ENCODE data around the gene FABP6.
"Not testable (repeated sequence)": the region's sequence is repeated elsewhere in the genome, so short reads cannot be mapped to it uniquely, and the experiment has no call there.

Gene FABP6, protein sequence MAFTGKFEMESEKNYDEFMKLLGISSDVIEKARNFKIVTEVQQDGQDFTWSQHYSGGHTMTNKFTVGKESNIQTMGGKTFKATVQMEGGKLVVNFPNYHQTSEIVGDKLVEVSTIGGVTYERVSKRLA

DNA sequence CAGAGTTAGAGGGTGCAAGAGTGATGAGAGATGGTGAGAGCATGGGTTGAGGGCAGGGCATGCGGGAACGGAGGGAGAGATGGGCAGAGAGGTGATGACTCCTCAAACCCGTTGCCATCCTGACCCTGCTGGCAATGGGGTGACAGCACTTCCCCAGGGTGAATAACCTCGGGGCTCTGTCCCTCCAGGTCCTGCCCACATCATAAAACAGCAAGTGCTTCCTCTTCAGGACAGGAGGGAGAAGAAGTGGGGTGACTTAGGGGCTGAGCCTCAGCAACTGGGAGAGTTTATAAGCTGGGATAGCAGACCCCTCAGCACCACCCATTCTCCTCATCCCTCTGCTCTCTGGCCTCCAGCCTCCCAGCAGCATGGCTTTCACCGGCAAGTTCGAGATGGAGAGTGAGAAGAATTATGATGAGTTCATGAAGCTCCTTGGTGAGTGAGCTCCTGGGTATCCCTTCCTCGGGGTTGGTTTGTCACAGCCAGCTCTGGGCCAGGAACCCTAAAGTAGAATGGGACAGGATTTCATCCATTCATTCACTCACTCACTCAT, at the start of gene FABP6:
Gene FABP6, plus strand, starts transcription at position 317 of the 553 bp plus-strand sequence. Its CDS starts 52 bp downstream, at position 369.
- H3K27ac ChIP-seq, result no peak within 1 kb of the TSS
- no peak within 1 kb of the TSS for H3K4me3 ChIP-seq

DNA sequence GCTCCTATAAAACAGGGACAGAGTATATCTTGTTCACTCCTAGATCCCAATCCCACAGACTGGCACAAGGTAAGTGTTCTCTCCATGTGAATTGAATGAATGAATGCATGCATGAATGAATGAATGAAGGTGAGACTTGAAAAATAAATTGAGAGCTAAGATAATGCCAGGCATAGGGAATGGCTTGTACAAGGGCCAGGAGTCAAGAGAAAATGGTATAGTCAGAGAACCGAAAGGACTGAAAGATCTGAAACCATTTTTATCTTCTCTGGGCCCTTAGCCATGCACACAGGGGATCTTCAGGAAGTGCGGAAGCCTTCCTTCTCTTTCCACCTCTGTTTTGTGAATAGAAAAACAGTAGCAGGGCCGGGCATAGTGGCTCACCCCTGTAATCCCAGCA, 48.4 kb upstream of the FABP6 start:
- no peak overlapping the region for H3K4me3 ChIP-seq
- H3K27ac ChIP-seq, result no peak overlapping the region

DNA sequence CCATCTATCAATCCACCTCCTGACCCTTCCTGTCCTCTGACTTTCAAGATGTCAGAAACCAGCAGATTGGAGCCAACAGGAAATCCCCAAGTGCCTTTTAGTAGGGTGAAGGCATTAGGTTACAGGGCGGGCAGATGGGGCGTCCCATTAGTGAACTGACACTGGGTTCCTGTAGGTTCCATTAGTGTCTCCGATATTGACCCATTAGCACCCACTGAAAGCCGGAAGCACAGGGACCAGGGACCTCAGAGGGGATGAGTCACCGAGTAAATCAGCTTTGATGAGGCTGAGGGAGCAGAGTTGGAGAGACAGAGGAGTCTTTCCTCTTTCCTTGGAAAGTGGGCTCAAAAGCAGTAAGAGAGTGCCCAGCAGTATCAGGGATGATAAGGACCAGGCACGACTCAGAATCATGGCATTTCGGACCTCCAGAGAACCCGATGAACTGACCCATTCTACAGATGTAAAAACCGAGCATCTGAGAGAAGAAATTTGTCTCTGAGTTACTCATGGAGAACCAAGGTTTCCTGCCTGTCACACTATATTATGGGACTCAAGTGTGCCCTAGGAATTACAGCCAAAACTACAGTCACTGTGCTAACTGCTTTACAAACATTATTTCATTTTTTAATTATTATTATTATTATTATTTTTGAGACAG, 47.2 kb upstream of the FABP6 start:
- H3K27ac ChIP-seq, result no peak overlapping the region
- no peak overlapping the region for H3K4me3 ChIP-seq

DNA sequence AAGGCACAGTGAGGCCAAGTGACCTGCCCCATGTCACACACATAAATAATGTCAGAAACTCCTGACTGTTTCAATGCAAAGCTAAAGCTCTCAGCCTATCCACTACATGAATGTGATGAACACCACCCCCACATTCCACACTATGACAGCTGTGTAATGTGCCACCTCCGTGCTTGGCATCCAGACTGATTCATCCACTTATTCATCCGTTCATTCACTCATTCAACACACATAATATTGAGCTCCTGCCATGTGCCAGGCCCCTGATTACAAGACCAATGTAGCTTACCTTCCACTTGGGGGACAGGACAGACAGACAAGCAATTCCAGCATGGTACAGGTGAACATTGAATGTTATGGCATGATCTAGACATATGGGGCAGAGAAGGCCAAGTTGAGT, 46.2 kb upstream of the FABP6 start:
- Histone ChIP-seq H3K27ac (no peak overlapping the region), H3K4me3 (no peak overlapping the region)

DNA sequence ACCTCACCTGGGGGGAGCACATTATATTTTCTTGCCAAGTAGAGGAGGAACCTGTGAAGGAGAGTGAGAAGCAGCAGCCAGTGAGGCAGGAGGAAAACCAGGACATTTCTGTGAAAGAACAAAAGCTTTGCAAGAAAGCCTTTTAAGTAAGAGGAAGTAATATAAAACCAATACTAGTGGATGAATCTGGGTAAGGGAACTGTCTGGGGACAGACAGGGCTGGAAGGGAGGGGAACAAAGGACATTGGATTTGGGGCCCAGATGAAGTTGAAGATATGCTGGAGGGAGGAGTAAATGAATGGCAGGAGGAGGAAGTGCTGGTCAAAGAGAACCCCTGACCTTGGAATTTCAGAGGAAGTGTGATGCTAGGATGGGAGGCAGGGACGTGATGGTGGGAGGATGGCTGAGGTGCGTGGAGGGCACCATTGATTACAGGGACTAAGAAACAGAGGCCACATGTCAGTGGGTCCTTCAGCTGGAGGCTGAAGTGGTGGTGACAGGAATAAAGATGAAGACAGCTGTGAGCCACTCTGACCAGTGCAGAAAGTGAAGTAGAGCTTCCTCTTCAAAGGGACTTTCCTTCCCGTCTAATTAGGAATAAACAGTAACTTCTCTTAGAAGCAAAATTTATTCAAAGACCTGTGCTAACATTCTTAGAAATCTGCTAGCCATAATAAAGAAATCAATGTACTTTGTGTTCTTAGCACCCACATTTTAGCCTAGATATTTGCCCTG, 43.5 kb upstream of the FABP6 start:
- H3K4me3 ChIP-seq, result no peak overlapping the region
- H3K27ac ChIP-seq, result peak overlapping the region in 1 of 21 experiments; percentile 29

DNA sequence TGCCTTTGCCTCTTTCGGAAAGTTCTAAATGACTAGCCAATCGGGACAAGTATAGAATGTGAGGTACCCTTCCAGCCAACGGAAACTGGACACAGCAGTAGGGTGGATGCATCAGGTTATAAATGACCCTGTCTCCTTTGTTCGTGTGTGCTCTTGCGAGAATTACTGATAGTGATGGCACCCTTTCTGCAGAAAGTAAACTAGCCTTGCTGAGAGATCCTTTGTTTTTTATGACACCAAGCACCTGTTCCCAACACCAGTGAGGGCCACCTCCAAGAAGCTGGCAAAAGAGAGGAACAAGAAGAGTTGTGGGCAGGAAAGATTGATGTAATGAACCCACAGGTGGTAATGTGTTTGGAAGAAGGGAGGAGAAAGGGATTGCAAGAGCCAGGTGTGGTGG, 42.8 kb upstream of the FABP6 start:
- H3K27ac ChIP-seq, result no peak overlapping the region
- no peak overlapping the region for H3K4me3 ChIP-seq

DNA sequence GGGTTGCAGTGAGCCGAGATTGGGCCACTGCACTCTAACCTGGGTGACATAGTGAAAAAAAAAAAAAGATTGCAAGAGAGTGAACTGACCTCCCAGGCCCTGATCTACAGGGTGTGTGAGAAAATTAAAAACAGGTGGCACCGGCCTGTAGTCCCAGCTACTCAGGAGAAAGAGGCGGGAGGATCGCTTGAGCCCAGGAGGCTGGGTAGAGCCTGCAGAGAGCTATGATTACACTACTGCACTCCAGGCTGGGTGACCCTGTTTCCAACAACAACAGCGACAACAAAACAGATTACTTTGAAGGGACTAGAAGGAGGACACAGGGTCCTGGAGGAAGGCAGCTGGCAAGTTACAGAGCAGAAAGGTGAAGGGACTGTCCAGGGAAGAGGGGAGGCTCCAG, 42.2 kb upstream of the FABP6 start:
- Histone ChIP-seq H3K4me3 (no peak overlapping the region), H3K27ac (peak overlapping the region in 1 of 21 experiments; percentile 27)

DNA sequence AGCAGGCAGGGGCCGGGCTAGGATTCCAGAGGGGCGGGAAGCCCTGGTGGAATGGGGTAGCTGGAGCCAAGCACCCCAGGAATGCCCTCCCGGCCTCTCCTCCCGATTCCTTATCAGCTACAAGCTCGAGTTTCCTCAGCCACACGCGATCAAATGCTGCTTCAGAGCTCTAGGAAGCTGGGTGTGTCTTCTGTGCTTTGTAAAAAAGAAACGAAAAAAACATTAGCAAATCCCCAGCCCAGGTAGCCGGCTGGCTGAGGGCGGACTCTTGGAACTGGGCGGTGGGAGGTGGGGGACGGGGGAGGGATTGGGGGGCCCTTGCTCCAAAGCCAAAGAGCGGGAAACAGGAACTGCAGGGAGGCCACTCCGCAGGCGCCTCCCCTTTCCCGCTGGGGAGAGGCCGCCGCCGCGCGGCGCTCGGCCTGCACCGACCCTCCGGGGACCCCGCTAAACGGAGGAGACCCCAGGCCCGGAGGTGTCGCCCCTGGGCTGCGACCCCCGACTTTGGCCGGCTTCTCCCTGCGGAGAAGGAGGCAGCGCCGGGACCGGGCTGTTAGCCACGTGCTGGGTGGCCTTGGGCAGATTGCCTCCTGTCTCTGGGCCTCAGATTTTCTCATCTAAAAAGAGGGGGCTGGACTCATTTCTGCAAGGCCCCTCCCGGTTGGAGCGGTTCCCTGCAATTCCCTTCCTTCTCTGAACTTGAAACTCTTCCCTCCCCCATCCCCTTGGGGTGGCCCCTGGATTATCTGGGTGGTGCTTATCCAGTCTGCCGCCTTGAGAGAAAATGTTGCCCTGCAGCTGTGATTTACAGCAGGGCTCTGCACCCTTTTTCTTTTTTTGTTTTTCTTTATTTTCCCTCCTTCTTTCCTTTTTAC, 40.9 kb upstream of the FABP6 start:
- Histone ChIP-seq H3K4me3 (peak overlapping the region; percentile 26 to 49 (median 43)), H3K27ac (peak overlapping the region in 19 of 21 experiments; percentile 48 to 87 (median 63))

DNA sequence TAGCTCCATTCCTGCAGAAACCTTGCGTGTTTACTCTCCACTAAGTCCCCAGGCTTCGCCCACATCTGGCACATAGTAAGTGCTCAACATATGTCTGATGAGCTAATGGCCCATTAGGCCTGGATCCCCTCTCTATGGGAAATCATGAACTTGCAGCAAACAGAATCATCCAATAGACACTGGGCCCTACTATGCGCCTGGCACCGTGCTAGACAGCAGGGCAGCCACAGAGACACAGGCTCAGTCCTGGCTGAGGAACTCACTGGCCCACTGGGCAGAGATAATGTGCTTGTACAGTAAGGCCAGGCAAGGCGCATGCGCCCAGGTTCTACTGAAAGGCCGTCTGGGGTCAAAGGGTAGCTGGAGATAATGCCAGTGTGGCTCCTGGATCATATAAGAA, 36.9 kb upstream of the FABP6 start:
- Histone ChIP-seq H3K27ac (no peak overlapping the region), H3K4me3 (no peak overlapping the region)

DNA sequence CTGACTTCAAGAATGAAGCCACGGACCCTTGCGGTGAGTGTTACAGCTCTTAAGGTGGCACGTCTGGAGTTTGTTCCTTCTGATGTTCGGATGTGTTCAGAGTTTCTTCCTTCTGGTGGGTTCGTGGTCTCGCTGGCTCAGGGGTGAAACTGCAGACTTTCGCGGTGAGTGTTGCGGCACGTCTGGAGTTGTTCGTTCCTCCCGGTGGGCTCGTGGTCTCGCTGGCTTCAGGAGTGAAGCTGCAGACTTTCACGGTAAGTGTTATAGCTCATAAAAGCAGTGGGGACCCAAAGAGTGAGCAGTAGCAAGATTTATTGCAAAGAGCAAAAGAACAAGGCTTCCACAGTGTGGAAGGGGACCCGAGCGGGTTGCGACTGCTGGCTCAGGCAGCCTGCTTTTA, 36.2 kb upstream of the FABP6 start:
- not testable (repeated sequence) for H3K4me3 ChIP-seq, H3K27ac ChIP-seq

DNA sequence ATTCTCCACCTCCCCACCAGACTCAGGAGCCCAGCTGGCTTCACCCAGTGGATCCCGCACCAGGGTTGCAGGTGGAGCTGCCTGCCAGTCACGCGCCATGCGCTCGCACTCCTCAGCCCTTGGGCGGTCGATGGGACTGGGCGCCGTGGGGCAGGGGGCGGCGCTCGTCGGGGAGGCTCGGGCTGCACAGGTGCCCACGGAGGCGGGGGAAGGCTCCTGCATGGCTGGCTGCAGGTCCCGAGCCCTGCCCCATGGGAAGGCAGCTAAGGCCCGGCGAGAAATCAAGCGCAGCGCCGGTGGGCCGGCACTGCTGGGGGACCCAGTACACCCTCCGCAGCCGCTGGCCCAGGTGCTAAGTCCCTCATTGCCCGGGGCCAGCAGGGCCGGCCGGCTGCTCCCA, 35.5 kb upstream of the FABP6 start:
- H3K27ac ChIP-seq, H3K4me3 ChIP-seq: not testable (repeated sequence)

DNA sequence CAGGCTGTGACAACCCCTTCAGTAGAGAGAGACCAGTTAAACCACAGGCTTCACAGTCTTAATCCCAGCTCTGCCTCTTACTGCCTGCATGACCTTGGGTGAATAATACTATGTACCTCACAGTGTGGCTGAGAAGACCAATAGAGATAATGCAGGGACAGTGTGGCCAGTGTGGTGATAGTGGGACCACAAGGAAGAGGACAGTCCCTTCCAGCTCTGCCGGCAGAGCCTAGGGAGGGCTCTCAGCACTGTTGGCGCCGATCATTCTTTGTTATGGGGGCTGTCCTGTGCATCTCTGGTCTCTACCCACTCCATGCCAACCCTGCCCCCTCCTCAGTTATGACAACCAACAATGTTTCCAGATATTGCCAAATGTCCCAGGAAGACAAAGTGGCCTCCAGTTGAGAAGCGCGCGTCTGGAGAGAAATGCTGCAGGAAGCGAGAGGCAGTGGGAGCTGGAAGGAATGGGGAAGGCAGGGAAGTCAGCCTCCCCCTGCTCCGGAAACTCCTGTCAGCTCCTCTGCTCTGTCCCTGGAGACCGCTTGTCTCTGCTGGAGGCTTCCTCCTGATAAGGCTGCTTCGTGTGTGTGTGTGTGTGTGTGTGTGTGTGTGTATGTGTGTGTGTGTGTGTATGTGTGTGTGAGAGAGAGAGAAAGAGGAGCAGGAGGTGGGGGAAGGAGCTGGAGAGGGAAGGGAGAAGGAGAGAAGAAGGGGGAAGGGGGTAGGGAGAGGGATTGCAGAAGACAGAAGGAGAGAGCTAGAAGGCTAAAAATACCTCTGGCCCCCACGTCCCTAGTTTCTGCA, 31.8 kb upstream of the FABP6 start:
- Histone ChIP-seq H3K27ac (no peak overlapping the region), H3K4me3 (no peak overlapping the region)

DNA sequence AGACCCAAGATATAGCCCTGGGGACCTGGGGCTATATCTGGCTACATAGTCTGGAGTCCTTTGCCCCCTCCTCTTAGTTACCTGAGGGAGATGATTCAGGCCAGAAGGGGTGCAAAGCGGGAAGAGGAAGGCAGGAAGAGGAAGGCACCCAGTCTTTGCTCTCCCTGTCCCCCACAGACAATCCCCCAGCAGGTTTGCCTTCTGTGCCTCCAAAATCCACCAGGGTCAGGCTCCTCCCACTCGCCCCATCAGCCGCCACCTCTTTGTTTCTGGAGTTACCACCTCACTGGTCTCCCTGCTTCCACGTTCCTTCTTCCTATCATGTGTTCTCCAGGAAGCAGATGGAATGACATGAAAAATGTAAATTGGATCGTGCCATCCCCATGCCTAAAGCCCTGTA, 31.2 kb upstream of the FABP6 start:
- Histone ChIP-seq H3K4me3 (no peak overlapping the region), H3K27ac (no peak overlapping the region)

DNA sequence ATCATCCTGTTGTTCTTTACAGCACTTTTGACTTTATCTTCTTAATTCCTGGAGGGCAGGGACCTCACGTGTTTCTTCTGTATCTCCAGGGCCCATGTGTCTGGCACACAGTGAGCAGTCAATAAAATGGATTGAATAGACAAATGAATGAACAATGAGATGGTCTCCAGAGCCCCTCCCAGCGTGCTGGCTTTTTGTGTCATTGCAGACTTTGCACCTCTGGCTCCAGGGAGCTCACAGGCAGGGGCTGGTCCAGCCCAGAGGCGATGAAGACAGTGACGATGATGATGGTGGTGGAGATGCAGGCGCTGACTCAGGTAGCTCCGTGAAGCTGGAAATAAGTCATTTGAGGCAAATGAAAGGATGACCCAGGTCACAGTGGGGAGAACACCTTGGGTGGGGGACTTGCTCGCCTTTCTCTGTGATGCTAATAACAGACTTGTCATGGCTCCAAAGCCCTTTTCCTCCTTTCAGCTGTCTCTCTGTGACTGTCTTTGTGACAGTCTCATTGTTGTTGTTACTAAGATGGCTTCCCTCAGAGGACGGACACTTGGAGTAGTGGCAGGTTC, 30.4 kb upstream of the FABP6 start:
- peak overlapping the region in 2 of 21 experiments; percentile 22 to 44 for H3K27ac ChIP-seq
- H3K4me3 ChIP-seq, result peak overlapping the region in 5 of 7 experiments; percentile 12 to 34 (median 18)

DNA sequence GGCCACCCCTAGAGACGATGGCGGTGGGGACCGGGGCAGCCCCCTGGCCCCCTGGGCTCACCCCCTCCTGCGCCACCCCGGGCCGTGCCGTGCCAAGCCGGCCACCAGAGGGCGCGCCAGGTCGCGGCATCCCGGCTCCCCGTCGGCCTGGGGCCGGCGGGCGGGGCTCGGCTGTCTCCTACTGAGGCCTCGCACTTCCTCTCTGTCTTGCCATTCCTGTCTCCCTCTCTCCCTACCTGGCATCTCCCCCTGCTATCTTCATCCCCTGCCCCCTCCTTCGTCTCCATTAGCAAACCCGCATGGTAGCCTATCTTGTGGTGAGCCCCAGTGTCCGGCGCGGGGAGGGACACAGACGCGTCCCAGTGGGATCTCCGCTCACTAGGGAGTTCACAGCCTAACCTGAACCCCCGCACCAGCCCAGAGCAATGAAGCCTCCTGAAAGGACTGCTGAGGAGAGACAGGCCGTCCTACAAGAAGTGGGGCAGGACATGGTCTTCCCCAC, 29.8 kb upstream of the FABP6 start:
- Histone ChIP-seq H3K27ac (peak overlapping the region in 4 of 21 experiments; percentile 17 to 44 (median 25)), H3K4me3 (peak overlapping the region; percentile 12 to 34 (median 18))

DNA sequence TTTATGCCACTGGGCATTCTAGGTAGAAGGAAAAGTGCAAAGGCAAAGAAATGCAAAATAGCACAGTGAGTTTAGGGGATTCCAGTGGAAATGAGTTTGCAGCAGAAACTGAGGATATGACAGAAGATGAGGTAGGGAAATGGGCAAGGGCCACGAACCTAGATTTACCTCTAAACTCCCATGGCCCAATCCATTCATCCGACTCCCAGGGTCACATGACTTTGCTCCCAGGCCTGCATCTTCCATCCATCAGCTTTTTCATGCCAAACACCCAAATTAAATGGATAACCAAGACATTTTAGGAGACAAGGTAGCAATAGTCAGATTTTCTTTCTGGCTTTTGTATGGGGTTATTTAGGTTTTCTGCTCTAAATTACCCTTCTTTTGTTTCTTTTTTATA, 22.2 kb upstream of the FABP6 start:
- Histone ChIP-seq H3K4me3 (no peak overlapping the region), H3K27ac (no peak overlapping the region)

DNA sequence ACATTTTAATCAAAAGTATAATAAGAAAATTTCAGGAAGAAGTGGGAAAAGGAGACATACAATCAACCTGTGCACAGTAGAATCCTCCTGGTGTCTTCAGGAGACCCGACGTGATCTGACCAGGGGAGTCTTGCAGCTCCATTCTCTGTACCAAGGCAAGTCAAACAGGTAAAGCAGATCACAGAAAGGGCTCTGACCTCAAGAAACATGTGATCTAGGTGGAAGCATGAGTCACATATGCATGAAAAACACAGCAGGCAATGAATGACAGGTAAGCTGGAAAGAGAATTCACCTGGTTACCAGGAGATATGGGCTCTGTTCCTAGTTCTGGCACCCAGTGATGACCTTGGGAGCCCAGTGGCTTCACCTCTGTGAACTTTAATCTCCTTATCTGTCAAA, 19.4 kb upstream of the FABP6 start:
- Histone ChIP-seq H3K4me3 (no peak overlapping the region), H3K27ac (no peak overlapping the region)

DNA sequence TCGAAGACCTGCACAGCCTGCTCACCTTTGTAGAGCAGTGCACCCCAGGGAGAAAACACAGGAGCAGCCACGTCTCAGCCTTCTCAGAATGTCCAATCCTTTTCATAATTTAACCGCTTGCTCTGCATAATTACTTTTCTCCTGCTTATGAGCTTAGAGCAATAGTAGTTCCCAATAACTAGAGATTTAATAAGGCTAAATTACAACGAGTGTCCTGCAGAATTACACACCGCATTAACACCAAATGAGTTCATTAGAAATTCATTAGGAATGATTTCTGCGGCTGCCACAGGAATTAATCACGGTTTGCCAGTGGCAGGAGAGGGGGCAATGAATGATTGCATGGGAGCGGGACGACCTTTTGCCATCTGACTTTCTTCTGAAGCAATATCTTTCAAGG, 18.7 kb upstream of the FABP6 start:
- Histone ChIP-seq H3K27ac (no peak overlapping the region), H3K4me3 (no peak overlapping the region)

DNA sequence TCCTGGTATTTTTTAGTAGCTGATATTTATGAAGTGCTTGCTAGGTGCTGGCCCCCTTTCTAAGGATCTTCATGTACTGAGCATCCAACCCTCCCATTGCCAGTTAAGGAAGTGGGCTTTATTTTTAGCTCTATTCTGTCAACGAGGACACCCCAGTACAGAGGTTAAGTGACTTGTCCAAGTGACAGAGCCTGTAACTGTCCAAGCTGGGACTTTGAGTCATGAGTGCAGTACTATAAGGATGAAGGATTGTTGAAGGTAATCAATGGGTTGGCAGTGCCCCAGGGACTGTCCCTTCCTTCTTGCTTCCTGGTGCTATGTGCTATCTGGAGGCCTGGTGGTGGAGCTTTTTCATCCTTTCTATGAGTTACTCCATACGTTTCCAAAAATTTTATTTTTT, 18.0 kb upstream of the FABP6 start:
- Histone ChIP-seq H3K4me3 (no peak overlapping the region), H3K27ac (no peak overlapping the region)

Measured in skin epidermis (tissue), 12 donors.